HepG2 (cell line): ENCODE results near the gene FGFR3. TPM values are rescaled to one million over a fixed set of nuclear protein-coding genes. Genes with fewer than 3 reads are reported as not detected.

Experiments used
- AKAP8 ChIP-seq: sonication (generic); formaldehyde crosslinking; IDR thresholded peaks from 2 replicates; pipeline ENCODE4 v1.5.1; 2020; ENCODE audit warnings: mild to moderate bottlenecking, missing genetic modification reagents
- DBP ChIP-seq: sonication (generic); formaldehyde crosslinking; IDR thresholded peaks from 2 replicates; pipeline ENCODE4 v1.4.0; 2020; ENCODE audit warnings: missing genetic modification reagents; ENCODE audit errors: not compliant biosample characterization
- DMAP1 ChIP-seq: IDR thresholded peaks from 2 replicates; pipeline ENCODE4 v1.6.1; 2016
- FUBP1 ChIP-seq: sonication (generic); formaldehyde crosslinking; IDR thresholded peaks from 2 replicates; pipeline ENCODE4 v1.5.1; 2020; ENCODE audit warnings: missing genetic modification reagents, mild to moderate bottlenecking, borderline replicate concordance
- GMEB2 ChIP-seq: IDR thresholded peaks from 2 replicates; pipeline ENCODE4 v1.6.1; 2016; ENCODE audit warnings: missing biosample characterization, missing genetic modification reagents, low read depth
- LCORL ChIP-seq, 2 experiments: fragments of 450-650 bp in 1 of 2; sonication (generic) in 1 of 2; formaldehyde crosslinking in 1 of 2; IDR thresholded peaks; 2 replicates each; pipeline versions ENCODE4 v1.5.0 to v1.6.1; 2017 to 2020; ENCODE audit warnings: antibody characterized with exemption in 1 of 2, missing genetic modification reagents in 1 of 2
- SALL1 ChIP-seq: sonication (generic); formaldehyde crosslinking; IDR thresholded peaks from 2 replicates; pipeline ENCODE4 v1.8.0; 2022; ENCODE audit warnings: mild to moderate bottlenecking, missing genetic modification reagents
- SNAPC4 ChIP-seq: sonication (generic); formaldehyde crosslinking; IDR thresholded peaks from 2 replicates; pipeline ENCODE4 v1.4.0; 2020; ENCODE audit warnings: mild to moderate bottlenecking, missing genetic modification reagents
- SP4 ChIP-seq: sonication (generic); formaldehyde crosslinking; IDR thresholded peaks from 2 replicates; pipeline ENCODE4 v1.8.1; 2023; ENCODE audit warnings: mild to moderate bottlenecking, missing genetic modification reagents
- TAF15 ChIP-seq: fragments of 200-400 bp; formaldehyde crosslinking; IDR thresholded peaks from one replicate; pipeline ENCODE4 v1.6.1; 2018; ENCODE audit warnings: mild to moderate bottlenecking, low read depth, low read length; ENCODE audit not compliant: poor library complexity, severe bottlenecking
- TBX2 ChIP-seq: sonication (generic); formaldehyde crosslinking; IDR thresholded peaks from 2 replicates; pipeline ENCODE4 v1.5.0; 2020; ENCODE audit warnings: missing genetic modification reagents, mild to moderate bottlenecking, borderline replicate concordance
- ZBTB7A ChIP-seq: sonication (generic); formaldehyde crosslinking; IDR thresholded peaks from 2 replicates; pipeline ENCODE4 v1.8.0; 2022; ENCODE audit warnings: mild to moderate bottlenecking, missing genetic modification reagents
- ZNF280B ChIP-seq: sonication (generic); formaldehyde crosslinking; IDR thresholded peaks from 2 replicates; pipeline ENCODE4 v1.5.0; 2020; ENCODE audit warnings: missing genetic modification reagents, mild to moderate bottlenecking, borderline replicate concordance
- ZNF547 ChIP-seq: sonication (generic); formaldehyde crosslinking; IDR thresholded peaks from 2 replicates; pipeline ENCODE4 v1.5.1; 2020; ENCODE audit warnings: mild to moderate bottlenecking, missing genetic modification reagents
- ZNF605 ChIP-seq: sonication (generic); formaldehyde crosslinking; IDR thresholded peaks from 2 replicates; pipeline ENCODE4 v1.8.0; 2022; ENCODE audit warnings: mild to moderate bottlenecking, missing genetic modification reagents
- ZNF850 ChIP-seq: sonication (generic); formaldehyde crosslinking; conservative IDR thresholded peaks from 2 replicates; pipeline ENCODE4 v1.9.0; 2021; ENCODE audit warnings: mild to moderate bottlenecking, missing genetic modification reagents
- ZNF879 ChIP-seq: sonication (generic); formaldehyde crosslinking; IDR thresholded peaks from 2 replicates; pipeline ENCODE4 v1.8.1; 2023; ENCODE audit warnings: missing genetic modification reagents
- polyA plus RNA-seq, 8 experiments: library from polyadenylated mRNA; depleted of rRNA in 3 of 8; stranded (reverse) in 7 of 8; unstranded in 1 of 8; fragments of >200 nt; fragmentation: Illumina TruSeq in 4 of 8; extraction: Trizol in 4 of 8; gene quantifications; 2 replicates each; pipeline versions ENCODE4 v1.2.1 to v1.2.3, GENCODE V29; 2011 to 2016; ENCODE audit warnings: low read depth in 4 of 8, missing spikeins in 1 of 8, mixed read lengths in 1 of 8; ENCODE audit not compliant: insufficient read depth in 1 of 8
- total RNA-seq, 5 experiments: library from RNA; depleted of rRNA; stranded (reverse); fragments of >200 nt; fragmentation: Illumina TruSeq; extraction: Trizol; gene quantifications; 2 replicates each; pipeline ENCODE4 v1.2.3, GENCODE V29; 2016; ENCODE audit warnings: low read depth in 1 of 5

FGFR3 gene
- total and polyA plus RNA-seq, 2 of the 13 experiments (the other 11 are each of a cell fraction or from before 2014, with no cell fraction given) = 103 to 109 TPM

GRCh38 chr4:1787411-1788077 lies 5.5 kb upstream of the FGFR3 start (continued):
- TF ChIP-seq AKAP8 (0 out of 2 replicates have a peak, but pooled peaks have one; percentile 21), SNAPC4 (no peak), TAF15 (no peak), DBP (CRISPR knock-in tag) (no peak), SALL1 (CRISPR knock-in tag) (no peak), DMAP1 (no peak), ZNF879 (no peak), ZNF850 (CRISPR knock-in tag) (no peak), ZNF605 (CRISPR knock-in tag) (0 out of 2 replicates have a peak, but pooled peaks have one; percentile 22), TBX2 (CRISPR knock-in tag) (peak; percentile 24; the same call in 1 of the 2 replicates), LCORL (IDR thresholded peaks at IDR 0.05) (no peak), LCORL (CRISPR knock-in tag; IDR thresholded peaks at IDR 0.05) (peak; percentile 71; the same call in 1 of the 2 replicates), ZBTB7A (peak; percentile 56; the same call in 1 of the 2 replicates), ZNF280B (CRISPR knock-in tag) (0 out of 2 replicates have a peak, but pooled peaks have one; percentile 36), ZNF547 (CRISPR knock-in tag) (0 out of 2 replicates have a peak, but pooled peaks have one; percentile 30), GMEB2 (CRISPR knock-in tag) (no peak), SP4 (CRISPR knock-in tag) (peak; percentile 22; the same call in 1 of the 2 replicates), FUBP1 (CRISPR knock-in tag) (no peak)
